Renal cortical epithelial cell (primary cell): Measurements from ENCODE around the gene SNAPC2. TPM values are rescaled to one million over a fixed set of nuclear protein-coding genes. Genes with fewer than 3 reads are reported as not detected.
"Not testable (repeated sequence)": the region's sequence is repeated elsewhere in the genome, so short reads cannot be mapped to it uniquely, and the experiment has no call there.

Experiments
- DNase-seq: peaks from one replicate; pipeline ENCODE4 v3.0.0-alpha.2; 2011; ENCODE audit warnings: low read depth
- total RNA-seq: library from RNA; depleted of rRNA; stranded (reverse); fragments of >200 nt; gene quantifications from 2 replicates; pipeline ENCODE4 v1.2.3, GENCODE V29; 2014

Gene SNAPC2
- total RNA-seq, 1 donor from 2014 or later: 9.3 TPM

DNA sequence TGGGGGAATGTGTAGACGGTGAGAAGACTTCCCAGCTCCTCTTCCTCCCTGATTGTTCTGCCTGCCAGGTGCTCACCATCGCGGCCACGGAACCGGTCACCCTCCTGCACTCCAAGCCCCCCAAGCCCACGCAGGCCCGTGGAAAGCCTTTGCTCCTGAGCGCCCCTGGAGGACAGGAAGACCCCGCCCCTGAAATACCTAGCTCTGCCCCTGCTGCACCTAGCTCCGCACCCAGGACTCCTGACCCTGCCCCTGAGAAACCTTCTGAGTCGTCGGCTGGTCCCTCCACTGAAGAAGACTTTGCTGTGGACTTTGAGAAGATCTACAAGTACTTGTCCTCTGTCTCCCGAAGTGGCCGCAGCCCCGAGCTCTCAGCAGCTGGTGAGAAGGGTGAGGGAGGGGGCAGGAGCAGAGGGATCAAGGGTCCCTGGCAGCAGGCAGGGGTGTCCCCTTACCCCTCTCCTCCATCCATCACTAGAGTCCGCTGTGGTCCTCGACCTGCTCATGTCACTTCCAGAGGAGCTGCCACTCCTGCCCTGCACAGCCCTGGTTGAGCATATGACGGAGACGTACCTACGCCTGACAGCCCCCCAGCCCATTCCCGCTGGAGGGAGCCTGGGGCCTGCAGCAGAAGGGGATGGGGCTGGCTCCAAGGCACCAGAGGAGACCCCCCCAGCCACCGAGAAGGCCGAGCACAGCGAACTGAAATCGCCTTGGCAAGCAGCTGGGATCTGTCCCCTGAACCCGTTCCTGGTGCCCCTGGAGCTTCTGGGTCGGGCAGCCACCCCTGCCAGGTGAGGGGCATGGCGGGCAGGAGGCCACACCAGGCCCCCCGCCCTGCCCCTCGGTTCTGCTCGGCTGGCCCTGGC, 2.1 kb downstream of the SNAPC2 start:
- no peak for DNase-seq

- no peak for DNase-seq
These were observed 2.7 kb downstream of the SNAPC2 start for GRCh38 chr19:7922836-7923195.

- no peak for DNase-seq
These were observed 3.4 kb downstream of the SNAPC2 start for GRCh38 chr19:7923295-7924191.

GRCh38 chr19:7924241-7924640, 4.1 kb downstream of the SNAPC2 start:
- DNase-seq: no peak

DNA sequence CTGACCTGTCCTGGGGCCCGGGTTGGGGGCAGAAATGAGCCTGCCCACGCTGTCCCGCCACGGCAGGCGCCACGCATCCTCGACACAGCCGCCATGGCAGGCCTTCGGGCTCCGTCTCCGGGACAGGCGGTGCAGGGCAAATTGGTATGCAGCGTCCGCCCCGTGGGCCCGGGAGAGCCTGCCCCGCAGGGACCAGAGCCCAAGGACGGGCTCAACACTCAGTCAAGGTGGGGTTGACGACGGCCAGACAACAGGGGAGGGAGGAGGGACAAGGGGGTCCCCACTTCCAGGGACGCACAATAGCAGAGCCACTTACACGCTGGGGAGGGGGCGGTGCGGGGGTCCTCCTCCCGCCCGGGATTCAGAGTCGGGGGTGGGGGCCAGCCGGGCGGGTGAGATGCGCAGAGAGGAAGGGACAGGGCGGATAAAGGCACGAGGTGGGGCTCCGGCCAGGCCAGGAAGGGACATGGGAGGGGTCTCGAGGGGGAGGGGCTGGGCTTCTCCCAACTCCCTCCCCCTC, 4.6 kb downstream of the SNAPC2 start:
- no peak for DNase-seq

GRCh38 chr19:7925171-7925851, 5.2 kb downstream of the SNAPC2 start:
- peak; percentile 40 for DNase-seq

DNA sequence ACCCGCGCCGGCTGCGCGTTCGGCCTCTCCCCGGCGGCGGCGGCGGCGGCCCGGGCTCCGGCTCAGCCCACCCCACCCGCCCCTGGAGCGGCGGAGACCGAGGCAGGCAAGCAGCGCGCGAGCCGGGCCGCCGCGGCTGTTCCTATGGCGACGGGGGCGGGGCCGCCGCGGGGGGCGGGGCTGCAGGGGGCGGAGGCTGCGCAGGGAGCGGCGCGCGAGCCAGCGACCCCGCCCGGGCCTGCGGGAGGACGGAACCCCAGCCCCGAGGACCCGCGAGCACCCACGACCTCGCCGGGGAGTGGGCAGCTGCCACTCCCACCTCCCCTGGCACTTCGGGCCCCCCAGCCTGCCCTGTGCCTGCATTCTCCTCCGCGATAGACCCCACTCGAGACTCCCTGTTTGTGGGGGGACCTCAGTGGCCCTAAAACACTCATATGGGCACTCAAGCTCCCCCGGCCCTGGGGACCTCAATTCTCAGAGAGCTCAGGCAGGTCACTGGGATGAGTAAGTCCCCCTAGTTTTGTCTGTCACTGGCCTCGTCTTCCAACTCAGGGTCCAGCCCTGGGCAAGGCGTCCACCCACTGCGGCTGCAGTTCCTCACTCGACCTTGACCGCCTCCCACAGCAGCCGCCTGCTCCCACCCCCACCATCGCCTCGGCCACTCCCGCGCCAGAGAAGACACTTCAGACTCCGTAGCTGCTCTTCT, 6.0 kb downstream of the SNAPC2 start, which contains the start of gene CTXN1:
TSS of gene CTXN1 (minus strand) at position 115 of the 706 bp plus-strand sequence. CDS start 597 bp downstream, outside the sequence.
- DNase-seq: no peak

DNA sequence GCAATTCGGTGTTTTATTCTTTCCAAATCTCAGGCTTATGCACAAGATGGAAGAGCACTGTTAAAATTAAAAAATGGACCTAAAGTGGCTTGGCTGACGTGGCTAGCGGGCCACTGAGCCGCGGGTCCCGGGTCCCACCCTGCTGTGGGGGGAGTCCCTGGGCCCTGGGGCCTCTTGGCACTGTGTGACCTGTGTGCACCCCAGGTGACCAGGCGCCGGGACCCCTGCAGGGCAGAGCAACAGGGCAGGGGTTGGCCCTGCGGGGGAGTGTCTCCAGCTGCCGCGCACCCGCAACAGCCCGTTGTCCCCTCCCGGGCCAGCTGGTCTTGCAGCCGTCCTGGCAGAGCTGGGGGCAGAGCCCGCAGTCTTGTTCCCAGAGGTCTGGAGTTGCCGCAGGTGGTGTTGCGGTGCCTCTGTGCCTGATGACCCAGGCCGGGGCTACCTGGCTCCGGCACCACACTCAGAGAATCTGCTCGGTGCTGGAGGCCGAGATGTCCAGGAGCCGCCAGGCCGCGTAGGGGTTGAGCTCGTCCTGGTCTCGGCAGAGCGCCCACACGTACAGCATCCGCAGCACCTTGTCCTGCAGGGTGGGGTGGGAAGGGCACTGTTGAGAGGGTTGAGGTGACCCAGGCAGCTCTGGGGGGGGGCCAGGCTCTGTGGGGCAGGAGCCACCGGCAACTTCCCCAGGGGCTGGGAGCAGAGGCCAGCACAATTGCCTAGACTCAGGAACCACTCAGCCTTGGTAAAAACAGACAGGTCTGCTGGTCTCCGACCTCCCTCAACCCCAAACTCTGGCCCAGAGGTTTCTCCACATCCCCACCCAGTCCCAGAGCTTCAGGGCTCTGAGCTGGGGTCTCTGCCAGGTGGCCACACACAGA, 6.8 kb downstream of the SNAPC2 start:
- DNase-seq: no peak

- no peak for DNase-seq
These were observed 7.6 kb downstream of the SNAPC2 start for GRCh38 chr19:7927605-7928333.

DNA sequence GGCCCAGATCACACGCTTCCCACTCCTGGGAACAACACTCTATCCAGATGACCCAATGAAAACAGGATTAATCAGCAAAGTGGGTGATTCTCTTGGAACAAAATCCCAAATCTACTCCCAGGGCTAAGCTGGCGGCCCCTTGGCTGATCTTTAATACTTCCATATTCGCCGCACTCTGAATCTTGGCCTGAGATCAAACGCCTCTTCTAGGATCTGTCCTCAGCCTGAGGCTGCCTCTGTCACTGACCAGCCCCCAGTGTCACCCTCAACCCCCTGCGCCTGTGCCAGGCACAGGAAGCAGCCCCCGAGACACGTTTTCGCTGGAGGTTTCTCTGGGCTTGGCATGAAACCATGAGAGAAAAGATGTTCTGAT, 8.2 kb downstream of the SNAPC2 start:
- DNase-seq: no peak

- peak; percentile 86 for DNase-seq
These were observed 8.9 kb downstream of the SNAPC2 start for GRCh38 chr19:7928741-7929701.

DNA sequence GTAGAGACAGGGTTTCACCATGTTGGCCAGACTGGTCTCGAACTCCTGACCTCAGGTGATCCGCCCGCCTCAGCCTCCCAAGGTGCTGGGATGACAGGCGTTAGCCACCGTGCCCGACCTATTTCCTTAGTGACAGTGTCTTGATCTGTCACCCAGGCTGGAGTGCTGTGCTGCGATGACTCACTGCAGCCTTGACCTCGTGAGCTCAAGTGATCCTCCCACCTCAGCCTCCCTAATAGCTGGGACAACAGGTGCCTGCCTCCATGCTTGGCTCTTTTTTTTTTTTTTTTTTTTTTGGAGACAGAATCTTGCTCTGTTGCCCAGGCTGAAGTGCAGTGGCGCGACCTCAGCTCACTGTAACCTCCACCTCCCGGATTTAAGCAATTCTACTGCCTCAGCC, 9.9 kb downstream of the SNAPC2 start:
- DNase-seq: not testable (repeated sequence)

- no peak for DNase-seq
These were observed 10.6 kb downstream of the SNAPC2 start for GRCh38 chr19:7930765-7931164.

DNA sequence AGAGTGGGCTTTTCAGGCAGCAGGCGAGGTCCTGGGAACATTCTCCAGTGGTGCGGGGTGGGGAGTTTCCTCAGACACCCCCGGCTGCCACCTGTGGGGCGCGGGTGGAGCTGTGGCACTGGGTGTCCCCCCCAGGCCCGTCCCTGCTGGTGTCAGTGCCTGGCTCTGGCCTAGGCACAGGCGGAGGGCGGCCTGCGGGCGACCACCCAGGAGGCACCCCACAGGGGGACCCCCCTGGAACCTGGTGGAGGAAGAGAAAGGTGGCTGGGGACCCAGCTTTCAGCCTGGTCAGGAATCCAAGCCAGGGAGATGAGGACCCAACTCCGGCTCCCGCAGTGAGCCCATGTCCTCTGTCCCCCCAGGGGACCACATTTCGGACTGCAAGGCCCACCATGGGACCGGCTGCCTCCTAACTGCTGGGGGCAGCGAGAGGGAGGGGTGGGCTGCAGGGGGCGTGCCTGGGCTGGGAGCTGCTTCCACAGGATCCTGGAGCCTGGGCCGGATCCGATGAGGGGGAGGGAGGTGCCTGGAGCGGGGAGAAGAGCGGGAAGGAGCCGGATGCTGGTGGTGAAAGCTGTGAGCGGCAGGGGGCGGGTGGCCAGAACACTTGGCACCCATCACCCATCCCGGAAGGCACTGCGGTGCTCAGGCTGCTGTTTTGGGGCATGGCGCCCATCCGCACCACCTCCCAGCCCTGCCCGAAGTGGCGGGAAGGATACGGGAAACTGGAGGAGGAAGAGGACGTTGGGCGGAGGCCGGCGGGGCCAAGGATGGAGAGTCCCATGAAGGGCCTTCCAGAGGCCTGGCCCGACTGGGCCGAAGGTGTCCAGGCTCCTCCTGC, 11.3 kb downstream of the SNAPC2 start:
- no peak for DNase-seq

GRCh38 chr19:7932276-7932929, 12.3 kb downstream of the SNAPC2 start:
- no peak for DNase-seq

DNA sequence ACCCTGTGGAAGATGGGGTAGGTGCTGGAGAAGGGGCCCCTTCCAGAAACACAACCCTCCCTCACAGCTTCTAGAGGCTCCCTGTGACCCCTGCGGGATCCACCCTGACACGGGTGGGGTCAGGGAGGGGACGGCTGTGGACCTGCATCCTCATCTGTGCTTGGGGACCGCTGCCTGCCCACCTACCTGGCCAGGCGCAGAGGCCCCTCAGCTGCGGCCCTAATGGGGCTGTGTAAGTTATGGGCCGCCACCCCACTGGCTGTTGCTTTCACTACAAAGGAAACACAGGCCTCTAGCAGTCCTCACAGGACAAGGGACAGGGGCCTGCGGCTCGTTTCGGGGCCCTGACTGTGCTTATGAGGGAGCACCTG, 12.8 kb downstream of the SNAPC2 start:
- DNase-seq: no peak

- DNase-seq: no peak
These were observed 13.3 kb downstream of the SNAPC2 start for GRCh38 chr19:7933411-7933810.
